Common myeloid progenitor, CD34-positive (primary cell): ENCODE results near the gene BCHE.

Experiments used
- CTCF ChIA-PET: fragments of 350-600 bp; sonication (Branson Sonifier 250); formaldehyde crosslinking; loops from one replicate; lab custom pipeline; 2021; ENCODE audit warnings: antibody characterized with exemption; lab: Charles Lee
- POLR2A ChIA-PET: fragments of 350-600 bp; sonication (Branson Sonifier 250); formaldehyde crosslinking; loops from one replicate; lab custom pipeline; 2021; ENCODE audit warnings: antibody characterized with exemption; lab: Charles Lee
- DNase-seq, 3 donors: peaks; one replicate each; pipeline versions ENCODE4 v3.0.0 to v3.0.0-alpha.2; 2013
- H3K27ac ChIP-seq, 2 experiments: 1 replicate in 1 of 2; 2 replicates in 1 of 2; pipeline ENCODE4 v1.7.0; 2013; ENCODE audit warnings: inconsistent platforms in 2 of 2, low read length in 2 of 2, mild to moderate bottlenecking in 2 of 2, low read depth in 1 of 2, moderate library complexity in 1 of 2; ENCODE audit not compliant: severe bottlenecking in 2 of 2, insufficient read depth in 1 of 2, poor library complexity in 1 of 2
- H3K27me3 ChIP-seq, 5 experiments: replicated peaks in 2 of 5; 1 replicate in 3 of 5; 2 replicates in 2 of 5; pipeline versions ENCODE4 v1.6.1 to v1.7.0; 2013; ENCODE audit warnings: low read length in 4 of 5, mild to moderate bottlenecking in 2 of 5, moderate library complexity in 2 of 5, inconsistent platforms in 1 of 5; ENCODE audit not compliant: insufficient read depth in 5 of 5, control insufficient read depth in 4 of 5
- H3K36me3 ChIP-seq, 4 experiments: 1 replicate in 2 of 4; 2 replicates in 2 of 4; pipeline versions ENCODE4 v1.6.1 to v1.7.0; 2013; ENCODE audit warnings: low read length in 3 of 4, control low read depth in 1 of 4, mild to moderate bottlenecking in 1 of 4; ENCODE audit not compliant: control insufficient read depth in 4 of 4, insufficient read depth in 4 of 4
- H3K4me1 ChIP-seq, 4 experiments: 1 replicate in 3 of 4; 2 replicates in 1 of 4; pipeline versions ENCODE4 v1.6.1 to v1.7.1; 2013; ENCODE audit warnings: low read length in 3 of 4, mild to moderate bottlenecking in 3 of 4, control low read depth in 1 of 4, inconsistent platforms in 1 of 4, moderate library complexity in 1 of 4; ENCODE audit not compliant: control insufficient read depth in 4 of 4, insufficient read depth in 4 of 4; ENCODE audit errors: control extremely low read depth in 1 of 4
- H3K4me3 ChIP-seq, 7 experiments: 1 replicate in 4 of 7; 2 replicates in 3 of 7; pipeline versions ENCODE4 v1.5.1 to v1.7.0; 2013; ENCODE audit warnings: mild to moderate bottlenecking in 7 of 7, low read length in 6 of 7, moderate library complexity in 6 of 7, inconsistent platforms in 2 of 7, low read depth in 2 of 7, control low read depth in 1 of 7; ENCODE audit not compliant: insufficient read depth in 4 of 7, control insufficient read depth in 1 of 7; ENCODE audit errors: extremely low read depth in 1 of 7
- H3K9me3 ChIP-seq, 5 experiments: 1 replicate in 4 of 5; 2 replicates in 1 of 5; pipeline versions ENCODE4 v1.6.1 to v1.7.1; 2013; ENCODE audit warnings: low read length in 4 of 5, mild to moderate bottlenecking in 2 of 5, inconsistent platforms in 1 of 5, low read depth in 1 of 5, moderate library complexity in 1 of 5; ENCODE audit not compliant: control insufficient read depth in 4 of 5, insufficient read depth in 2 of 5; ENCODE audit errors: control extremely low read depth in 1 of 5
- WGBS: methylation state at CpG from one replicate; pipeline ENCODE4 v1.1.5; 2013; ENCODE audit not compliant: insufficient coverage; 5-methylcytosine and 5-hydroxymethylcytosine counted together

Gene BCHE

GRCh38 chr3:165846056-165846455 is 8.8 kb upstream of the BCHE start:
- Histone ChIP-seq H3K4me3 (no peak overlapping the region), H3K27ac (no peak overlapping the region), H3K27me3 (no peaks in the 10 kb centered on the region), H3K4me1 (no peaks in the 10 kb centered on the region), H3K9me3 (no peaks in the 10 kb centered on the region), H3K36me3 (no peaks in the 10 kb centered on the region)
- ChIA-PET POLR2A (no interaction called here), CTCF (no interaction called here)
- DNase-seq: no peak
- 100% methylated on average over 3 of the region's 6 CpGs for WGBS

- peak in 2 of 3 donors; percentile 3 to 41 for DNase-seq
- H3K4me3 ChIP-seq: no peak overlapping the region
- peaks cover 0 to 4% (median 0%) of the 10 kb centered on the region in 4 experiments for H3K4me1 ChIP-seq
- ChIA-PET POLR2A (no interaction called here), CTCF (no interaction called here)
- no peaks in the 10 kb centered on the region for H3K9me3 ChIP-seq
- no peaks in the 10 kb centered on the region for H3K36me3 ChIP-seq
- 79% methylated on average over 8 of the region's 9 CpGs for WGBS
- no peaks in the 10 kb centered on the region for H3K27me3 ChIP-seq
- H3K27ac ChIP-seq: no peak overlapping the region
Observed at GRCh38 chr3:165839296-165840076, 2.3 kb upstream of the BCHE start.

GRCh38 chr3:165837801-165838200 is 578 bp upstream of the BCHE start:
- WGBS: no CpG with 5 or more reads among the region's 1 CpG
- Histone ChIP-seq H3K4me3 (no peak overlapping the region), H3K36me3 (no peaks in the 10 kb centered on the region), H3K4me1 (peaks cover 0 to 4% (median 0%) of the 10 kb centered on the region in 4 experiments), H3K27me3 (no peaks in the 10 kb centered on the region), H3K27ac (no peak overlapping the region), H3K9me3 (no peaks in the 10 kb centered on the region)
- DNase-seq: no peak
- ChIA-PET POLR2A (no interaction called here), CTCF (interaction anchor here (1.5 kb wide), 1 partner anchor 18 kb away, joined by 5 read pairs; no protein-coding TSS in a partner anchor)

- no CpG with 5 or more reads among the region's 2 CpGs for WGBS
- Histone ChIP-seq H3K27me3 (no peaks in the 10 kb centered on the region), H3K4me3 (no peak overlapping the region), H3K9me3 (no peaks in the 10 kb centered on the region), H3K27ac (no peak overlapping the region), H3K4me1 (peaks cover 0 to 4% (median 0%) of the 10 kb centered on the region in 4 experiments), H3K36me3 (no peaks in the 10 kb centered on the region)
- ChIA-PET CTCF (no interaction called here), POLR2A (no interaction called here)
- DNase-seq: no peak
Observed at GRCh38 chr3:165835431-165835830, 1.8 kb downstream of the BCHE start.

GRCh38 chr3:165830746-165831145 is 6.5 kb downstream of the BCHE start:
- H3K9me3 ChIP-seq: no peaks in the 10 kb centered on the region

GRCh38 chr3:165827883-165828282 is 9.3 kb downstream of the BCHE start:
- Histone ChIP-seq H3K27me3 (no peaks in the 10 kb centered on the region), H3K36me3 (no peaks in the 10 kb centered on the region), H3K4me3 (no peak overlapping the region), H3K27ac (no peak overlapping the region), H3K9me3 (no peaks in the 10 kb centered on the region), H3K4me1 (no peaks in the 10 kb centered on the region)
- ChIA-PET CTCF (no interaction called here), POLR2A (no interaction called here)
- no peak for DNase-seq
- WGBS: no CpG with 5 or more reads among the region's 1 CpG

More at GRCh38 chr3:165830746-165831145, 6.5 kb downstream of the BCHE start:
- H3K27me3 ChIP-seq: no peaks in the 10 kb centered on the region
- no peak overlapping the region for H3K27ac ChIP-seq
- ChIA-PET POLR2A (no interaction called here), CTCF (no interaction called here)
- whole genome bisulfite sequencing: 100% methylated on average over 2 of the region's 3 CpGs
- no peak overlapping the region for H3K4me3 ChIP-seq
- H3K36me3 ChIP-seq: no peaks in the 10 kb centered on the region
- no peaks in the 10 kb centered on the region for H3K4me1 ChIP-seq
- DNase-seq: no peak

- no peaks in the 10 kb centered on the region for H3K36me3 ChIP-seq
- no peak overlapping the region for H3K4me3 ChIP-seq
- DNase-seq: no peak
- H3K4me1 ChIP-seq: no peaks in the 10 kb centered on the region
- POLR2A ChIA-PET: no interaction called here
- WGBS: no CpG with 5 or more reads among the region's 1 CpG
- H3K27ac ChIP-seq: no peak overlapping the region
- H3K27me3 ChIP-seq: no peaks in the 10 kb centered on the region
- CTCF ChIA-PET: no interaction called here
- no peaks in the 10 kb centered on the region for H3K9me3 ChIP-seq
Observed at GRCh38 chr3:165827233-165827632, 10.0 kb downstream of the BCHE start.
